Natural killer cell (primary cell): ENCODE measurements around the gene KRT35. TPM values are rescaled to one million over a fixed set of nuclear protein-coding genes. Genes with fewer than 3 reads are reported as not detected.

Source experiments
- ATAC-seq, 3 donors: fragments of 150-1000 bp in 2 of 3; fragments of 200-7000 bp in 1 of 3; cut with Tn5 transposase; 1 replicate in 1 of 3; 2 replicates in 2 of 3; pipeline ENCODE4 v1.10.0; 2021; ENCODE audit warnings: mild to moderate bottlenecking in 2 of 3, moderate library complexity in 2 of 3
- DNase-seq, 2 donors: peaks; one replicate each; pipeline versions ENCODE4 v3.0.0 to v3.0.0-alpha.2; 2013 to 2021; ENCODE audit warnings: mixed read lengths in 1 of 2
- H3K27ac ChIP-seq: one replicate; pipeline ENCODE4 v1.5.1; 2013; ENCODE audit warnings: mild to moderate bottlenecking, low read length
- H3K27me3 ChIP-seq: one replicate; pipeline ENCODE4 v1.6.1; 2013; ENCODE audit warnings: low read length; ENCODE audit not compliant: control insufficient read depth, insufficient read depth
- H3K36me3 ChIP-seq: one replicate; pipeline ENCODE4 v1.6.1; 2013; ENCODE audit warnings: low read length; ENCODE audit not compliant: control insufficient read depth, insufficient read depth
- H3K4me1 ChIP-seq: one replicate; pipeline ENCODE4 v1.6.1; 2013; ENCODE audit warnings: low read length; ENCODE audit not compliant: control insufficient read depth, insufficient read depth
- H3K4me3 ChIP-seq: one replicate; pipeline ENCODE4 v1.5.1; 2013; ENCODE audit warnings: low read length
- H3K9me3 ChIP-seq: one replicate; pipeline ENCODE4 v1.6.1; 2013; ENCODE audit warnings: low read length; ENCODE audit not compliant: control insufficient read depth, insufficient read depth
- H3K27ac Mint-ChIP-seq, 2 donors: one replicate each; pipeline ENCODE4 v1.8.0; 2022; ENCODE audit warnings: mild to moderate bottlenecking in 2 of 2, mixed read lengths in 2 of 2, moderate library complexity in 1 of 2
- H3K27me3 Mint-ChIP-seq, 2 donors: one replicate each; pipeline ENCODE4 v1.8.0; 2022; ENCODE audit warnings: low read depth in 2 of 2, mixed read lengths in 2 of 2
- H3K36me3 Mint-ChIP-seq: one replicate; pipeline ENCODE4 v1.8.0; 2022; ENCODE audit warnings: mixed read lengths
- H3K4me1 Mint-ChIP-seq, 2 donors: one replicate each; pipeline ENCODE4 v1.8.0; 2022; ENCODE audit warnings: mixed read lengths in 2 of 2
- H3K4me3 Mint-ChIP-seq: one replicate; pipeline ENCODE4 v1.8.0; 2022; ENCODE audit warnings: mild to moderate bottlenecking, moderate library complexity, mixed read lengths
- H3K9me3 Mint-ChIP-seq, 2 donors: one replicate each; pipeline ENCODE4 v1.8.0; 2022; ENCODE audit warnings: mixed read lengths in 2 of 2
- WGBS: methylation state at CpG from one replicate; pipeline ENCODE4 v1.1.7; 2013; ENCODE audit warnings: missing lambda C conversion rate; ENCODE audit not compliant: insufficient coverage; 5-methylcytosine and 5-hydroxymethylcytosine counted together
- intact Hi-C: fragments of 100-400 bp; cut with micrococcal nuclease; formaldehyde crosslinking; loops from one replicate; pipeline ENCODE4 v1.14.2; 2022
- total RNA-seq, 4 donors: library from RNA; stranded (reverse); fragments of 120-200 nt in 1 of 4; gene quantifications; one replicate each; pipeline versions ENCODE4 v1.2.3 to v1.2.4, GENCODE V29; 2013 to 2022
- TF ChIP-seq, protein P1 (sequence below): fragments of 200-600 bp; IDR thresholded peaks from one replicate; pipeline ENCODE4 v1.8.0; 2022; ENCODE audit warnings: antibody characterized with exemption

KRT35 gene
- total RNA-seq, 3 donors from 2014 or later (not counting 1 experiment from before 2014, with no cell fraction given): not detected

GRCh38 chr17:41490000-41490990 is 9.3 kb upstream of the KRT35 start:
- no peaks in the 10 kb centered on the region for H3K36me3 Mint-ChIP-seq
- ATAC-seq (no peak), DNase-seq (no peak)
- peaks cover 5% of the 10 kb centered on the region for H3K4me1 ChIP-seq
- no peaks in the 10 kb centered on the region for H3K9me3 Mint-ChIP-seq
- no peaks in the 10 kb centered on the region for H3K4me1 Mint-ChIP-seq
- 55% methylated on average over 10 of the region's 10 CpGs for WGBS
- H3K4me3 Mint-ChIP-seq: no peak overlapping the region
- no peak overlapping the region for H3K27ac Mint-ChIP-seq
- H3K27ac ChIP-seq: no peak overlapping the region
- intact Hi-C loops: no loop called here
- H3K9me3 ChIP-seq: no peaks in the 10 kb centered on the region
- H3K27me3 Mint-ChIP-seq: no peaks in the 10 kb centered on the region
- no peak overlapping the region for H3K4me3 ChIP-seq
- H3K27me3 ChIP-seq: no peaks in the 10 kb centered on the region
- H3K36me3 ChIP-seq: no peaks in the 10 kb centered on the region
- TF ChIP-seq, protein P1, sequence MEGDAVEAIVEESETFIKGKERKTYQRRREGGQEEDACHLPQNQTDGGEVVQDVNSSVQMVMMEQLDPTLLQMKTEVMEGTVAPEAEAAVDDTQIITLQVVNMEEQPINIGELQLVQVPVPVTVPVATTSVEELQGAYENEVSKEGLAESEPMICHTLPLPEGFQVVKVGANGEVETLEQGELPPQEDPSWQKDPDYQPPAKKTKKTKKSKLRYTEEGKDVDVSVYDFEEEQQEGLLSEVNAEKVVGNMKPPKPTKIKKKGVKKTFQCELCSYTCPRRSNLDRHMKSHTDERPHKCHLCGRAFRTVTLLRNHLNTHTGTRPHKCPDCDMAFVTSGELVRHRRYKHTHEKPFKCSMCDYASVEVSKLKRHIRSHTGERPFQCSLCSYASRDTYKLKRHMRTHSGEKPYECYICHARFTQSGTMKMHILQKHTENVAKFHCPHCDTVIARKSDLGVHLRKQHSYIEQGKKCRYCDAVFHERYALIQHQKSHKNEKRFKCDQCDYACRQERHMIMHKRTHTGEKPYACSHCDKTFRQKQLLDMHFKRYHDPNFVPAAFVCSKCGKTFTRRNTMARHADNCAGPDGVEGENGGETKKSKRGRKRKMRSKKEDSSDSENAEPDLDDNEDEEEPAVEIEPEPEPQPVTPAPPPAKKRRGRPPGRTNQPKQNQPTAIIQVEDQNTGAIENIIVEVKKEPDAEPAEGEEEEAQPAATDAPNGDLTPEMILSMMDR: no peak

DNA sequence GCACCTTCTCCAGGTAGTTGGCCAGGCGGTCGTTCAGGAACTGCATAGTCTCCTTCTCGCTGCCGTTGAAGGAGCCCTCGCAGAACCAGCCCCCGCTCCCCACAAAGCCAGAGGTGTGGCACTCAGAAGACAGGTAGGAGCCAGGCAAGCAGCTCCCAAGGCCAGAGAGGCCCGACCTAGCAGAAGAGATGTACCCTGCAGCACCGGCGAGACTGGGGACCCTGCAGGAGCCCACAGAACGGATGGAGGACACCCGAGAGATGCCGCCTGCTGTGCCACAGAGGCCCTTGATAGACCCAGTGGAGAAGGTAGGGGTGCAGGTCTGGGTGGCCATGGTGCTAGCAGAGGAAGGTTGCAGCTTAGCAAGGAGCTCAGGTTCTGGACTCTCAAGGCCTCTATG is 8.6 kb upstream of the KRT35 start, which contains the start of gene KRT36:
KRT36 (minus strand) TSS at position 380 of the 400 bp plus-strand sequence; CDS start at position 334, 46 bp downstream.
- no peaks in the 10 kb centered on the region for H3K9me3 ChIP-seq
- Mint-ChIP-seq H3K27me3 (peaks cover 0 to 2% of the 10 kb centered on the region in 2 donors), H3K4me1 (no peaks in the 10 kb centered on the region), H3K27ac (no peak within 1 kb of the TSS), H3K4me3 (no peak within 1 kb of the TSS), H3K36me3 (no peaks in the 10 kb centered on the region), H3K9me3 (no peaks in the 10 kb centered on the region)
- TF ChIP-seq, protein P1: no peak
- H3K36me3 ChIP-seq: no peaks in the 10 kb centered on the region
- intact Hi-C loops: no loop called here
- DNase-seq (no peak), ATAC-seq (no peak)
- H3K27ac ChIP-seq: no peak within 1 kb of the TSS
- WGBS: 91% methylated on average over 12 of the region's 12 CpGs
- peaks cover 5% of the 10 kb centered on the region for H3K4me1 ChIP-seq
- no peaks in the 10 kb centered on the region for H3K27me3 ChIP-seq
- no peak within 1 kb of the TSS for H3K4me3 ChIP-seq

DNA sequence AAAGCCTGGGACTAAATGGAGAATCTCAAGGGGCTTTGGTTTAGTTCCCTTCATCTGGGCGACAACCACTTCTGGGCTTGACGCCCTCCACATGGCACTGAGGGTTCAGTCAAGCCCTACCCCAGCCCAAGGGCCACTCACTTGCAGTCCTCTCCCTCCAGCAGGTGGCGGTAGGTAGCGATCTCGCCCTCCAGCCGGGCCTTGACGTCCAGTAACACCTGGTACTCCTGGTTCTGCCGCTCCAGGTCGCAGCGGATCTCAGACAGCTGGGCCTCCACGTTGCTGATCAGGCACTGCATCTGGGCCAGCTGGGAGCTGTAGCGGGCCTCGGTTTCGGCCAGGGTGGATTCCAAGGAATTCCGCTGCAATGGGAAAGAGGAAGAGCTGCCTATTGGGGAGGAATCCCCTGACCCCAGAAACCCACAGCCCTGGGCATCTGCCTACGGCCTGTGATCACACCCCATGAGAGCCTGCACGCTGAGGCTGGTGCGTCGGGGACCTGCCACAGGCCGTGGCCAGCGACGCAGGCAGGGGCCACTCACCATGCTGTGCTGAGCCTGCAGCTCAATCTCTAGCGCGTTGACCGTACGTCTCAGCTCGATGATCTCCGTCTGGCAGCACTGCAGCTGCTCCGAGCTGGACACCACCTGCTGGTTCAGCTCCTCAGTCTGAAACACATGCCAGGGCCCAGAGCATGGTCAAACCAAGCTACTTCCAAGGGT is 6.0 kb upstream of the KRT35 start:
- no peak overlapping the region for H3K27ac Mint-ChIP-seq
- H3K27me3 Mint-ChIP-seq: peaks cover 2 to 6% of the 10 kb centered on the region in 2 donors
- H3K36me3 Mint-ChIP-seq: no peaks in the 10 kb centered on the region
- H3K4me1 ChIP-seq: peaks cover 5% of the 10 kb centered on the region
- no peaks in the 10 kb centered on the region for H3K4me1 Mint-ChIP-seq
- no peaks in the 10 kb centered on the region for H3K27me3 ChIP-seq
- DNase-seq (peak in 1 of 2 donors; percentile 40), ATAC-seq (peak in 2 of 3 donors; percentile 31 to 37)
- TF ChIP-seq, protein P1: peak; percentile 47
- no peaks in the 10 kb centered on the region for H3K9me3 Mint-ChIP-seq
- no peaks in the 10 kb centered on the region for H3K36me3 ChIP-seq
- WGBS: 65% methylated on average over 29 of the region's 29 CpGs
- no peak overlapping the region for H3K4me3 Mint-ChIP-seq
- no peaks in the 10 kb centered on the region for H3K9me3 ChIP-seq
- intact Hi-C loops: no loop called here
- no peak overlapping the region for H3K4me3 ChIP-seq
- H3K27ac ChIP-seq: no peak overlapping the region
